Neural cell (in vitro differentiated cells): ENCODE measurements around the gene ABCE1. TPM values are rescaled to one million over a fixed set of nuclear protein-coding genes. Genes with fewer than 3 reads are reported as not detected.
A peak's percentile ranks its signal among the peaks of the same experiment; 100 is the strongest.

ENCODE experiments used
- H2AFZ ChIP-seq: fragments of 200-600, 300-800 bp; sonication (generic), shearing (Covaris generic); 2 replicates; pipeline ENCODE4 v1.6.0; 2014; ENCODE audit warnings: low read depth, mild to moderate bottlenecking, antibody characterized with exemption, low read length, moderate library complexity
- H3F3A ChIP-seq: fragments of 200-600 bp; shearing (Covaris generic); 2 replicates; pipeline ENCODE4 v1.6.1; 2016; ENCODE audit warnings: mild to moderate bottlenecking, moderate library complexity, mixed read lengths, antibody characterized with exemption, low read length; ENCODE audit not compliant: insufficient read depth, poor library complexity, severe bottlenecking
- H3K27ac ChIP-seq: fragments of 200-600, 300-800 bp; sonication (generic), shearing (Covaris generic); 2 replicates; pipeline ENCODE4 v1.5.1; 2014; ENCODE audit warnings: mild to moderate bottlenecking, low read length, moderate library complexity
- H3K27me3 ChIP-seq: fragments of 300-800, 200-600 bp; sonication (generic), shearing (Covaris generic); 2 replicates; pipeline ENCODE4 v1.6.0; 2014; ENCODE audit warnings: mild to moderate bottlenecking, low read depth, low read length, moderate library complexity; ENCODE audit not compliant: insufficient read depth
- H3K36me3 ChIP-seq: fragments of 300-800, 200-600 bp; sonication (generic), shearing (Covaris generic); 2 replicates; pipeline ENCODE4 v1.5.1; 2014; ENCODE audit warnings: mild to moderate bottlenecking, antibody characterized with exemption, low read length, moderate library complexity; ENCODE audit not compliant: insufficient read depth
- H3K4me2 ChIP-seq: fragments of 300-800, 200-600 bp; sonication (generic), shearing (Covaris generic); 2 replicates; pipeline ENCODE4 v1.6.0; 2014; ENCODE audit warnings: mild to moderate bottlenecking, low read length
- H3K4me3 ChIP-seq: fragments of 300-800, 200-600 bp; sonication (generic), shearing (Covaris generic); 2 replicates; pipeline ENCODE4 v1.5.1; 2014; ENCODE audit warnings: mild to moderate bottlenecking, low read length, moderate library complexity
- H3K79me2 ChIP-seq: fragments of 200-600 bp; shearing (Covaris generic); replicated peaks from 2 replicates; pipeline ENCODE4 v1.6.0; 2014; ENCODE audit warnings: mild to moderate bottlenecking, low read length, moderate library complexity; ENCODE audit not compliant: insufficient read depth
- H3K9ac ChIP-seq: fragments of 300-800, 200-600 bp; sonication (generic), shearing (Covaris generic); 2 replicates; pipeline ENCODE4 v1.6.1; 2016; ENCODE audit warnings: mild to moderate bottlenecking, low read length, mixed read lengths
- H3K9me2 ChIP-seq: fragments of 200-600 bp; shearing (Covaris generic); 2 replicates; pipeline ENCODE4 v1.6.1; 2016; ENCODE audit warnings: mild to moderate bottlenecking, low read length, mixed read lengths; ENCODE audit not compliant: insufficient read depth
- H3K9me3 ChIP-seq: fragments of 200-600, 300-800 bp; sonication (generic), shearing (Covaris generic); 2 replicates; pipeline ENCODE4 v1.6.1; 2016; ENCODE audit warnings: mild to moderate bottlenecking, mixed run types, low read length, moderate library complexity, mixed read lengths
- H4K20me1 ChIP-seq: fragments of 200-600 bp; shearing (Covaris generic); 2 replicates; pipeline ENCODE4 v1.6.1; 2016; ENCODE audit warnings: mild to moderate bottlenecking, mixed run types; ENCODE audit not compliant: insufficient read depth
- CTCF ChIP-seq: fragments of 450-650 bp; IDR thresholded peaks from 2 replicates; pipeline ENCODE4 v1.5.1; 2014; ENCODE audit warnings: antibody characterized with exemption, mild to moderate bottlenecking, moderate library complexity; ENCODE audit not compliant: poor library complexity, severe bottlenecking
- EP300 ChIP-seq: fragments of 450-650 bp; conservative IDR thresholded peaks from 2 replicates; pipeline ENCODE4 v1.6.1; 2014; ENCODE audit warnings: antibody characterized with exemption, mild to moderate bottlenecking, moderate library complexity; ENCODE audit not compliant: poor library complexity, severe bottlenecking
- EZH2 ChIP-seq: fragments of 200-600, 300-800 bp; shearing (Covaris generic), sonication (generic); IDR thresholded peaks from 2 replicates; pipeline ENCODE4 v1.6.1; 2014; ENCODE audit warnings: antibody characterized with exemption, low read length, borderline replicate concordance, mild to moderate bottlenecking; ENCODE audit not compliant: insufficient read depth, poor library complexity, severe bottlenecking
- MXI1 ChIP-seq: fragments of 450-650 bp; conservative IDR thresholded peaks from 2 replicates; pipeline ENCODE4 v1.6.1; 2014; ENCODE audit warnings: antibody characterized with exemption, mild to moderate bottlenecking; ENCODE audit not compliant: poor library complexity, severe bottlenecking
- POLR2AphosphoS5 ChIP-seq: IDR thresholded peaks from 2 replicates; pipeline ENCODE4 v1.6.1; 2012
- RAD21 ChIP-seq: fragments of 450-650 bp; conservative IDR thresholded peaks from 2 replicates; pipeline ENCODE4 v1.6.1; 2014; ENCODE audit warnings: antibody characterized with exemption, mild to moderate bottlenecking, moderate library complexity
- REST ChIP-seq: IDR thresholded peaks from 2 replicates; pipeline ENCODE4 v1.6.1; 2012; ENCODE audit warnings: borderline replicate concordance
- SMC3 ChIP-seq: fragments of 450-650 bp; conservative IDR thresholded peaks from 2 replicates; pipeline ENCODE4 v1.6.1; 2014; ENCODE audit warnings: antibody characterized with exemption, mild to moderate bottlenecking, moderate library complexity; ENCODE audit not compliant: poor library complexity
- TAF1 ChIP-seq: IDR thresholded peaks from 2 replicates; pipeline ENCODE4 v1.6.1; 2012; ENCODE audit warnings: low read depth
- polyA plus RNA-seq: library from polyadenylated mRNA; depleted of rRNA; stranded (reverse); fragments of >200 nt; gene quantifications from 2 replicates; pipeline ENCODE4 v1.2.3, GENCODE V29; 2014

The ABCE1 gene
- polyA plus RNA-seq, 1 donor from 2014 or later = 96.9 TPM

GRCh38 chr4:145177906-145178538 is 79.9 kb downstream of the ABCE1 start:
- H3K79me2 ChIP-seq = peaks cover 45% of the 10 kb centered on the region
- H3K4me3 ChIP-seq = peak overlapping the region; percentile 84
- H4K20me1 ChIP-seq = no peaks in the 10 kb centered on the region
- H3K27ac ChIP-seq = no peak overlapping the region
- H3K27me3 ChIP-seq = no peaks in the 10 kb centered on the region
- peak overlapping the region; percentile 56 for H3K4me2 ChIP-seq
- H3K9me3 ChIP-seq = no peaks in the 10 kb centered on the region
- H3K9ac ChIP-seq = no peak overlapping the region
- peaks cover 3% of the 10 kb centered on the region for H3F3A ChIP-seq
- no peak overlapping the region for H2AFZ ChIP-seq
- H3K36me3 ChIP-seq = no peaks in the 10 kb centered on the region
- TF ChIP-seq SMC3 (no peak), TAF1 (no peak), RAD21 (no peak), POLR2AphosphoS5 (no peak), MXI1 (no peak), REST (no peak), EZH2 (no peak), CTCF (no peak), EP300 (no peak)
- H3K9me2 ChIP-seq = no peaks in the 10 kb centered on the region

GRCh38 chr4:145178740-145179280 is 80.7 kb downstream of the ABCE1 start:
- Histone ChIP-seq H2AFZ (no peak overlapping the region), H3K27ac (no peak overlapping the region), H3K9ac (peak overlapping the region; percentile 81), H4K20me1 (no peaks in the 10 kb centered on the region), H3K36me3 (no peaks in the 10 kb centered on the region), H3K27me3 (no peaks in the 10 kb centered on the region), H3K4me2 (peak overlapping the region; percentile 56), H3K9me3 (no peaks in the 10 kb centered on the region), H3K79me2 (peaks cover 45% of the 10 kb centered on the region), H3K9me2 (no peaks in the 10 kb centered on the region), H3K4me3 (peak overlapping the region; percentile 84), H3F3A (peaks cover 3% of the 10 kb centered on the region)
- TF ChIP-seq EZH2 (no peak), EP300 (no peak), CTCF (no peak), POLR2AphosphoS5 (no peak), REST (no peak), TAF1 (no peak), SMC3 (no peak), MXI1 (no peak), RAD21 (no peak)
